ENCODE data around the gene ENTR1. TPM values are rescaled to one million over a fixed set of nuclear protein-coding genes. Genes with fewer than 3 reads are reported as not detected.

Gene ENTR1
- total RNA-seq, 3 donors from 2014 or later = 23.7 to 54.4 (median 36.0) TPM

DNA sequence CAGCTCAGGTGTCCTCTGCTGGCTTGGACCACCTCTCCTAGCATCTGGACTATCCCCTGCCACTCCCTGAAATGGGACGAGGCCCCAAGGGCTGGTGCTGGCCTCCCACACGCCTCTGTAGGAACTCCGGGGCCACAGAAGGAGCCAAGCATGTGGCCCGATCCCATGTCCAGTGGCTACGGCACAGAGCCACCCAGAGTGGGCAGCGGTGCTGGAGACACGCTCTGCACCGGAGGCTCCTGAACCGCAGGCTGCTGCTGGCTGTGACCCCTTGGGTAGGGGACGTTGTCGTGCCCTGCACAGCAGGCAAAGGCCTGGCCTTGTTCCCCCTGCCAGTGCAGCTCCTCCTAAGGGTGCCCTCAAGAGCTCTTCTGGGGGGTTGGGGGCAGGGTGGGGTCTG is 30.5 kb downstream of the ENTR1 start:
- Histone ChIP-seq H3K27ac (no peak overlapping the region), H3K4me1 (no peaks in the 10 kb centered on the region), H3K9me3 (no peaks in the 10 kb centered on the region), H3K36me3 (no peaks in the 10 kb centered on the region), H3K4me3 (no peak overlapping the region), H3K27me3 (no peaks in the 10 kb centered on the region)
- TF ChIP-seq, protein P1, sequence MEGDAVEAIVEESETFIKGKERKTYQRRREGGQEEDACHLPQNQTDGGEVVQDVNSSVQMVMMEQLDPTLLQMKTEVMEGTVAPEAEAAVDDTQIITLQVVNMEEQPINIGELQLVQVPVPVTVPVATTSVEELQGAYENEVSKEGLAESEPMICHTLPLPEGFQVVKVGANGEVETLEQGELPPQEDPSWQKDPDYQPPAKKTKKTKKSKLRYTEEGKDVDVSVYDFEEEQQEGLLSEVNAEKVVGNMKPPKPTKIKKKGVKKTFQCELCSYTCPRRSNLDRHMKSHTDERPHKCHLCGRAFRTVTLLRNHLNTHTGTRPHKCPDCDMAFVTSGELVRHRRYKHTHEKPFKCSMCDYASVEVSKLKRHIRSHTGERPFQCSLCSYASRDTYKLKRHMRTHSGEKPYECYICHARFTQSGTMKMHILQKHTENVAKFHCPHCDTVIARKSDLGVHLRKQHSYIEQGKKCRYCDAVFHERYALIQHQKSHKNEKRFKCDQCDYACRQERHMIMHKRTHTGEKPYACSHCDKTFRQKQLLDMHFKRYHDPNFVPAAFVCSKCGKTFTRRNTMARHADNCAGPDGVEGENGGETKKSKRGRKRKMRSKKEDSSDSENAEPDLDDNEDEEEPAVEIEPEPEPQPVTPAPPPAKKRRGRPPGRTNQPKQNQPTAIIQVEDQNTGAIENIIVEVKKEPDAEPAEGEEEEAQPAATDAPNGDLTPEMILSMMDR (IDR thresholded peaks at IDR 0.05) = no peak
- TF ChIP-seq POLR2AphosphoS5 (IDR thresholded peaks at IDR 0.05) = no peak
- no peak for TF ChIP-seq POLR2A (IDR thresholded peaks at IDR 0.05)
- no peak for DNase-seq (ENCODE audit: low spot score in 2 of 2)
- intact Hi-C loops (cut with DNase I; ENCODE audit: low total_unique reads) = loop anchor here (2.0 kb wide), 1 partner anchor 141 kb away; no protein-coding TSS in a partner anchor

DNA sequence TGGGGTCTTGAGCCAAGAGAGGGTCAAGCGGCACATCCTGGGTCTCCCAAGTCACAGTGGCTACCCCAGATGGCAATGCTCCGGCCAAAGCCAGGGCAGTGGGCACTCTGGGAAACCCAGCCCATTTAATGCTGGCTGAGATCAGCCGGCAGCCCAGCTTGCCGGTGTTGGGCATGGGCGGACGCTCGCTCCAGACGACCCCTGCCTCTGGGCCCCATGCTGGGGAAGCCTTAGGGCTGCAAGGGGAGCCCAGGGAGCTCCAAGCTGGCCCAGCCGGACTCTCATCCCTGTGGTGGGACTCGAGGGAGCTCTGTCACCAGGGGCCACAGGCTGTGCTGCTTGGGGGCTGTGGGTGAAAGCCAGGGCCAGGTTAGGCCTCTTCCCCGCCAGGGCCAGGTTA is 31.0 kb downstream of the ENTR1 start:
- Histone ChIP-seq H3K4me3 (no peak overlapping the region), H3K9me3 (no peaks in the 10 kb centered on the region), H3K27me3 (no peaks in the 10 kb centered on the region), H3K4me1 (no peaks in the 10 kb centered on the region), H3K36me3 (no peaks in the 10 kb centered on the region), H3K27ac (no peak overlapping the region)
- no peak for DNase-seq (ENCODE audit: low spot score in 2 of 2)
- intact Hi-C loops (cut with DNase I; ENCODE audit: low total_unique reads) = no loop called here
- TF ChIP-seq, protein P1 (IDR thresholded peaks at IDR 0.05) = no peak
- no peak for TF ChIP-seq POLR2AphosphoS5 (IDR thresholded peaks at IDR 0.05)
- TF ChIP-seq POLR2A (IDR thresholded peaks at IDR 0.05) = no peak

DNA sequence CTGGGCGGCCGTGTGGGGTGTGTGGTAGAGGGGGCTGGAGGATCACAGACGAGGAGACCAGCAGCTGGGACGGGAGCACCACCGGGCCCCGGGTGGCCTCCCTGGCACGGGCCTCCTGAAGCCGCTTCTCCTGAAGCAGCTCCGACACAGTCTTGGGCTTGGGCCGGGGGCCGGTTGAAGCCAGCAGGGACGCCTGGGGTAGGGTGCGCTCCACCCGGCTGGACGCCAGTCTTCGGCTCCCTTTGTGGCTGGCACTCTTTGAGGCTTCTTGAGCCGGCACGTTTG is 31.5 kb downstream of the ENTR1 start:
- no peak overlapping the region for H3K4me3 ChIP-seq
- H3K27ac ChIP-seq = no peak overlapping the region
- TF ChIP-seq, protein P1 (IDR thresholded peaks at IDR 0.05) = no peak
- no peak for TF ChIP-seq POLR2AphosphoS5 (IDR thresholded peaks at IDR 0.05)
- TF ChIP-seq POLR2A (IDR thresholded peaks at IDR 0.05) = no peak
- no peak for DNase-seq (ENCODE audit: low spot score in 2 of 2)
- no peaks in the 10 kb centered on the region for H3K36me3 ChIP-seq
- no peaks in the 10 kb centered on the region for H3K27me3 ChIP-seq
- no peaks in the 10 kb centered on the region for H3K4me1 ChIP-seq
- H3K9me3 ChIP-seq = no peaks in the 10 kb centered on the region
- intact Hi-C loops (cut with DNase I; ENCODE audit: low total_unique reads) = no loop called here

DNA sequence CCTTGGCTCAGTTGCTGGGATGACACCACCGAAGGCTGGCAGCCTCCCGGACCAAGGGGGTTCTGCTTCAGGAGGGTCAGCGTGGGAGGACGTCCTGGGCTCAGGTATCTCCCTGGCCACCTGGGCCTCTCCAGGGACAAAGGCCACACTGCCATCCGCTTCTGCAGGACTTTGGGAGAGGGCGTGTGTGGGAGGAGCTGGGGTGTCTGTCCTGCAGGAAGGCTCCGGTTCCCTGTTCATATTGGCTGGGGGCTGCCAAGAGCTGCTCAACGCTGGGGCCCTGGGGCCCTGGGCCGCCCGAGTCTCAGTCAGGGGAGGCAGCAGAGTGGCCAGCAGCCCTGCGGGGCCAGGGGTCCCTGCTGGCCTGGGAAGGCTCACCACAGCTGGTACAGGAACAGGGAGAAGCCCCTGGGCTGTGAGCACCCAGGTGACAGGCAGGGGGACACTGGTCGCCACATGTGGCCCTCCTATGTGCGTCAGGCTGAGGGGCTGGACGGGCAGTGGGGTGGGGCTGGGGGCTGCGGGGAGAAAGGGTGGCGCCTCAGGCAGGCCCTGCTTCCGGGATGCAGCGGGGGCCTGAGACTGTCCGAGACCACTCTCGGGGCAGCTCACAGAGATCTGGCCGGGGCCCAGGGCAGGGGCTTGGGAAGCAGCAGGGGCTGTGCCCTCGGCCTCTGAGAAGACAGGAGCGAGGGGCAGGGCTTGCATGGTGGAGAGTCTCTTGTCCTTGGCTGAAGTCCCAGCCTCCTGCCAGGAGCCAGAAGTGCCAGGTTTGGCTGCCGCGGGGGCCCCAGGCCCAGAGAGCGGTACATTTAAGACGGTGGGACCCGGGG is 32.0 kb downstream of the ENTR1 start:
- no peak overlapping the region for H3K27ac ChIP-seq
- intact Hi-C loops (cut with DNase I; ENCODE audit: low total_unique reads) = no loop called here
- H3K4me3 ChIP-seq = no peak overlapping the region
- no peaks in the 10 kb centered on the region for H3K27me3 ChIP-seq
- no peak for TF ChIP-seq POLR2AphosphoS5 (IDR thresholded peaks at IDR 0.05)
- no peaks in the 10 kb centered on the region for H3K9me3 ChIP-seq
- H3K4me1 ChIP-seq = no peaks in the 10 kb centered on the region
- DNase-seq (ENCODE audit: low spot score in 2 of 2) = no peak
- no peaks in the 10 kb centered on the region for H3K36me3 ChIP-seq

DNA sequence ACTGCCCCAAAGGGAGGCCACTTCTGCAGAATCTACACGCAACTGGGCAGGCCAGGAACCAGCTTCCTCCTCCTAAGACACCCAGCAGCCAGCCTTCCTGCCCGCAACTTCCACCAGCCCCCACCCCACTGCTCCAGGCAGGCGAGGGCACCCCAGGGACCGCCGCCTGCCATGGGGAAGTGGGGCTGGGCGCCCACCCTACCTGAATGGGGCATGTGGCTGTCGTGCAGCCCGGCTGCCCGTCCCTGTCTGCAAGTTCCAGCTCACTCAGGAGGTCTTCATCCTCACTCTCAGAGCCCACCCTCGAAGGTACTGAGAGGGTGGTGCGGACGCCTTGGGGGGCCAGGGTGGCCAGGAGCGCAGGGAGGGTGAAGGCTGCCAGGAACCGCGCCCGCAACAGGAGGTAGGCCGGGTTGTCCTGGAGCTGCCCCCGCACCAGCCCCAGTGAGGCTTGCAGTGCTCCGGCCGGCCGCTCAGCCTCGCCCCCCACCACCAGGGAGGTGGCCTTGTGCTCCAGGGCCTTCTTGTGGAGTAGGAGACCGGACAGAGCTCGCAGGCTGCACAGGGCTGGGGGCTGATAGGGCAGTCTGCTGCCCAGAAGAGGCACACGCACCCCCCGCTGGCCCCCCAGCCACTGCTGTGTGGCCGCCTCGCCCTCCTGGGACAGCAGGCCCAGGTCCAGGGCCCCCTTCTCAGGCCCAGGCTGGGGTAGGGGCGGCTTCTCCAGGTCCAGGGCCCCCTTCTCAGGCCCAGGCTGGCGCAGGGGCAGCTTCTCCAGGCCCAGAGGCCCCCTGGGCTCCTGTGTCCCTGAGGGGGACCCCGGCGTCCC is 32.9 kb downstream of the ENTR1 start:
- Histone ChIP-seq H3K4me1 (peaks cover 0 to 6% of the 10 kb centered on the region in 2 donors), H3K36me3 (no peaks in the 10 kb centered on the region), H3K27ac (no peak overlapping the region), H3K9me3 (no peaks in the 10 kb centered on the region), H3K27me3 (no peaks in the 10 kb centered on the region), H3K4me3 (no peak overlapping the region)
- intact Hi-C loops (cut with DNase I; ENCODE audit: low total_unique reads) = no loop called here
- TF ChIP-seq, protein P1 (IDR thresholded peaks at IDR 0.05) = no peak
- TF ChIP-seq POLR2AphosphoS5 (IDR thresholded peaks at IDR 0.05) (no peak), POLR2A (IDR thresholded peaks at IDR 0.05) (no peak)
- no peak for DNase-seq (ENCODE audit: low spot score in 2 of 2)
